HepG2 (cell line): ENCODE results near the gene NCKAP1. TPM values are rescaled to one million over a fixed set of nuclear protein-coding genes. Genes with fewer than 3 reads are reported as not detected.

ENCODE experiments used
- ATAC-seq: fragments of 200-7000 bp; cut with Tn5 transposase; 3 replicates; pipeline ENCODE4 v1.9.1; 2020; ENCODE audit warnings: mild to moderate bottlenecking, moderate library complexity
- BruUV-seq: library from RNA; stranded (reverse); fragments of 400-500 nt; replicated peaks from 2 replicates; lab custom pipeline; 2021; lab: Mats Ljungman, UMichigan
- CTCF ChIA-PET: fragments of 300-600 bp; formaldehyde crosslinking; extraction: SDS; loops from one replicate; lab custom pipeline; 2021; ENCODE audit warnings: low total read pairs, inconsistent platforms, low intra/inter-chr PET ratio; lab: Yijun Ruan, JAX
- POLR2A ChIA-PET: fragments of 350-600 bp; sonication (Branson Sonifier 250); formaldehyde crosslinking; loops from one replicate; lab custom pipeline; 2020; ENCODE audit warnings: antibody characterized with exemption, inconsistent platforms; lab: Yijun Ruan, JAX
- DNase-seq: peaks from one replicate; pipeline ENCODE4 v3.0.0-alpha.2; 2015; ENCODE audit warnings: low spot score
- FAIRE-seq: peaks from 3 replicates; lab custom pipeline; 2011; peaks lifted over from hg19 to GRCh38; lab: Jason Lieb, UNC
- H2AFZ ChIP-seq: one replicate; pipeline ENCODE4 v1.6.1; 2011; ENCODE audit warnings: low read length, inconsistent platforms
- H3K27ac ChIP-seq: fragments of 300-600 bp; 3 replicates; pipeline ENCODE4 v1.8.0; 2011; ENCODE audit warnings: mixed run types, mild to moderate bottlenecking, mixed read lengths, low read length, inconsistent platforms; ENCODE audit not compliant: insufficient read depth; ENCODE audit errors: extremely low read length
- H3K27me3 ChIP-seq, 2 experiments: fragments of 200-600 bp in 1 of 2; 2 replicates in 1 of 2; 3 replicates in 1 of 2; pipeline versions ENCODE4 v1.6.0 to v1.8.0; 2011; ENCODE audit warnings: low read length in 2 of 2, mild to moderate bottlenecking in 2 of 2, moderate library complexity in 2 of 2, inconsistent platforms in 1 of 2; ENCODE audit not compliant: insufficient read depth in 2 of 2, control insufficient read depth in 1 of 2
- H3K36me3 ChIP-seq, 2 experiments: fragments of 200-600 bp in 1 of 2; replicated peaks in 1 of 2; 2 replicates in 1 of 2; 3 replicates in 1 of 2; pipeline versions ENCODE4 v1.5.1 to v1.8.0; 2011; ENCODE audit warnings: low read length in 2 of 2, inconsistent platforms in 1 of 2; ENCODE audit not compliant: insufficient read depth in 2 of 2, control insufficient read depth in 1 of 2
- H3K4me1 ChIP-seq: 2 replicates; pipeline ENCODE4 v1.5.1; 2012; ENCODE audit warnings: low read length, inconsistent platforms; ENCODE audit not compliant: insufficient read depth
- H3K4me2 ChIP-seq: 2 replicates; pipeline ENCODE4 v1.6.0; 2011; ENCODE audit warnings: low read depth, low read length, inconsistent platforms
- H3K4me3 ChIP-seq, 3 experiments: fragments of 200-600 bp in 1 of 3; sonication (generic), shearing (Covaris generic) in 1 of 3; replicated peaks in 1 of 3; 2 replicates each; pipeline ENCODE4 v1.5.1; 2011 to 2016; ENCODE audit warnings: low read length in 3 of 3, inconsistent platforms in 2 of 3, low read depth in 2 of 3, mild to moderate bottlenecking in 2 of 3, control low read depth in 1 of 3, mixed read lengths in 1 of 3; ENCODE audit not compliant: insufficient read depth in 1 of 3
- H3K79me2 ChIP-seq: one replicate; pipeline ENCODE4 v1.6.1; 2011; ENCODE audit warnings: low read length, inconsistent platforms; ENCODE audit not compliant: insufficient read depth
- H3K9ac ChIP-seq: 2 replicates; pipeline ENCODE4 v1.6.0; 2011; ENCODE audit warnings: mild to moderate bottlenecking, low read depth, low read length, inconsistent platforms; ENCODE audit not compliant: insufficient read depth
- H3K9me3 ChIP-seq: 2 replicates; pipeline ENCODE4 v1.5.1; 2012; ENCODE audit warnings: mild to moderate bottlenecking, low read length
- H4K20me1 ChIP-seq: 2 replicates; pipeline ENCODE4 v1.6.0; 2011; ENCODE audit warnings: inconsistent platforms, mild to moderate bottlenecking, low read length, moderate library complexity; ENCODE audit not compliant: insufficient read depth
- CREB1 ChIP-seq, 2 experiments: fragments of 450-650 bp in 1 of 2; IDR thresholded peaks; 2 replicates each; pipeline ENCODE4 v1.6.1; 2016 to 2017; ENCODE audit warnings: control low read depth in 1 of 2, mild to moderate bottlenecking in 1 of 2, missing compliant biosample characterization in 1 of 2, missing genetic modification characterization in 1 of 2
- ETV5 ChIP-seq: IDR thresholded peaks from 2 replicates; pipeline ENCODE4 v1.6.1; 2018; ENCODE audit warnings: missing biosample characterization, missing genetic modification reagents, inconsistent platforms, borderline replicate concordance
- FOXC1 ChIP-seq: sonication (generic); formaldehyde crosslinking; IDR thresholded peaks from 2 replicates; pipeline ENCODE4 v1.8.0; 2022; ENCODE audit warnings: mild to moderate bottlenecking, missing genetic modification reagents, borderline replicate concordance
- MEIS2 ChIP-seq: sonication (generic); formaldehyde crosslinking; IDR thresholded peaks from 2 replicates; pipeline ENCODE4 v1.9.0; 2021; ENCODE audit warnings: mild to moderate bottlenecking, missing genetic modification reagents
- MLXIP ChIP-seq: sonication (generic); formaldehyde crosslinking; IDR thresholded peaks from 2 replicates; pipeline ENCODE4 v1.9.0; 2021; ENCODE audit warnings: missing genetic modification reagents, borderline replicate concordance
- PCBP2 ChIP-seq: fragments of 200-400 bp; formaldehyde crosslinking; optimal IDR thresholded peaks from 2 replicates; pipeline ENCODE3; 2018; ENCODE audit warnings: low read length, low read depth; ENCODE audit not compliant: poor library complexity, severe bottlenecking
- REPIN1 ChIP-seq: sonication (generic); formaldehyde crosslinking; IDR thresholded peaks from 2 replicates; pipeline ENCODE4 v1.8.0; 2022; ENCODE audit warnings: missing genetic modification reagents, low read depth, mild to moderate bottlenecking, borderline replicate concordance
- REXO4 ChIP-seq: sonication (generic); formaldehyde crosslinking; IDR thresholded peaks from 2 replicates; pipeline ENCODE4 v1.8.0; 2022; ENCODE audit warnings: missing genetic modification reagents, mild to moderate bottlenecking, borderline replicate concordance
- TSC22D2 ChIP-seq: sonication (generic); formaldehyde crosslinking; IDR thresholded peaks from 2 replicates; pipeline ENCODE4 v1.5.1; 2020; ENCODE audit warnings: missing genetic modification reagents, mild to moderate bottlenecking, borderline replicate concordance
- ZBTB33 ChIP-seq: sonication (generic); formaldehyde crosslinking; IDR thresholded peaks from 2 replicates; pipeline ENCODE4 v1.4.0; 2020; ENCODE audit warnings: missing genetic modification reagents
- ZC3H4 ChIP-seq: sonication (generic); formaldehyde crosslinking; IDR thresholded peaks from 2 replicates; pipeline ENCODE4 v1.4.0; 2020; ENCODE audit warnings: missing genetic modification reagents, borderline replicate concordance
- ZIK1 ChIP-seq: sonication (generic); formaldehyde crosslinking; IDR thresholded peaks from 2 replicates; pipeline ENCODE4 v1.5.0; 2020; ENCODE audit warnings: mild to moderate bottlenecking, low read depth, missing genetic modification reagents, borderline replicate concordance
- ZNF350 ChIP-seq: sonication (generic); formaldehyde crosslinking; IDR thresholded peaks from 2 replicates; pipeline ENCODE4 v1.4.0; 2020; ENCODE audit warnings: mild to moderate bottlenecking, low read depth, missing genetic modification reagents, borderline replicate concordance
- ZNF549 ChIP-seq: sonication (generic); formaldehyde crosslinking; IDR thresholded peaks from 2 replicates; pipeline ENCODE4 v1.5.0; 2020; ENCODE audit warnings: missing genetic modification reagents
- ZNF644 ChIP-seq: IDR thresholded peaks from 2 replicates; pipeline ENCODE4 v1.6.1; 2016; ENCODE audit warnings: low read depth
- ZNF816 ChIP-seq: sonication (generic); formaldehyde crosslinking; IDR thresholded peaks from 2 replicates; pipeline ENCODE4 v1.8.0; 2022; ENCODE audit warnings: missing genetic modification reagents, mild to moderate bottlenecking, borderline replicate concordance
- ZSCAN31 ChIP-seq: sonication (generic); formaldehyde crosslinking; IDR thresholded peaks from 2 replicates; pipeline ENCODE4 v1.5.0; 2020; ENCODE audit warnings: low read depth, mild to moderate bottlenecking, missing genetic modification reagents
- WGBS: methylation state at CpG from one replicate; pipeline ENCODE4 v1.1.6; 2017; ENCODE audit warnings: low lambda C conversion rate; 5-methylcytosine and 5-hydroxymethylcytosine counted together
- in situ Hi-C: cut with HindIII; loops from 2 replicates; pipeline ENCODE4 v1.10.0; 2017; ENCODE audit warnings: low pct_unique_long_range_greater_than_20kb; ENCODE audit not compliant: extremely low pct_ligation_motif_present
- intact Hi-C: fragments of 100-400 bp; cut with micrococcal nuclease; formaldehyde crosslinking; loops from one replicate; pipeline ENCODE4 v1.10.0; 2022; ENCODE audit not compliant: unreplicated experiment
- polyA plus RNA-seq, 8 experiments: library from polyadenylated mRNA; depleted of rRNA in 3 of 8; stranded (reverse) in 7 of 8; unstranded in 1 of 8; fragments of >200 nt; fragmentation: Illumina TruSeq in 4 of 8; extraction: Trizol in 4 of 8; gene quantifications; 2 replicates each; pipeline versions ENCODE4 v1.2.1 to v1.2.3, GENCODE V29; 2011 to 2016; ENCODE audit warnings: low read depth in 4 of 8, missing spikeins in 1 of 8, mixed read lengths in 1 of 8; ENCODE audit not compliant: insufficient read depth in 1 of 8
- total RNA-seq, 5 experiments: library from RNA; depleted of rRNA; stranded (reverse); fragments of >200 nt; fragmentation: Illumina TruSeq; extraction: Trizol; gene quantifications; 2 replicates each; pipeline ENCODE4 v1.2.3, GENCODE V29; 2016; ENCODE audit warnings: low read depth in 1 of 5

The NCKAP1 gene
- total and polyA plus RNA-seq, 2 of the 13 experiments (the other 11 are each of a cell fraction or from before 2014, with no cell fraction given), result 72.1 to 96.3 TPM

GRCh38 chr2:183070942-183071844 is 32.9 kb upstream of the NCKAP1 start:
- no TSS peak for BruUV-seq
- Histone ChIP-seq H3K4me3 (peak overlapping the region in 1 of 3 experiments; percentile 44; a peak in 2 of 6 replicates), H3K4me2 (peak overlapping the region; percentile 67), H3K36me3 (no peaks in the 10 kb centered on the region), H3K9me3 (peaks cover 7% of the 10 kb centered on the region; the same call in 1 of the 2 replicates), H2AFZ (peak overlapping the region; percentile 39), H3K27ac (no peak overlapping the region), H4K20me1 (no peaks in the 10 kb centered on the region), H3K27me3 (peaks cover 0 to 26% of the 10 kb centered on the region in 2 experiments; a peak in 2 of 5 replicates), H3K79me2 (no peaks in the 10 kb centered on the region), H3K9ac (no peak overlapping the region), H3K4me1 (peaks cover 6% of the 10 kb centered on the region; the same call in 1 of the 2 replicates)
- peak; percentile 67 for DNase-seq
- peak; percentile 68 for FAIRE-seq
- peak; percentile 96 for ATAC-seq
- WGBS, result 45% methylated on average over 31 of the region's 34 CpGs
- in situ Hi-C loops (no loop called here), intact Hi-C loops (loop anchor here (2.0 kb wide), 1 partner anchor 178 kb away; no protein-coding TSS in a partner anchor)
- POLR2A ChIA-PET, result no interaction called here
- CTCF ChIA-PET, result no interaction called here
- TF ChIP-seq ZNF350 (CRISPR knock-in tag), result peak; percentile 20; the same call in 1 of the 2 replicates
- TF ChIP-seq ZNF816 (CRISPR knock-in tag), result no peak
- TF ChIP-seq ZSCAN31 (CRISPR knock-in tag), result no peak
- 0 out of 2 replicates have a peak, but pooled peaks have one; percentile 52 for TF ChIP-seq TSC22D2
- no peak for TF ChIP-seq ZNF644 (CRISPR knock-in tag)
- no peak for TF ChIP-seq FOXC1 (CRISPR knock-in tag)
- no peak for TF ChIP-seq CREB1 (IDR thresholded peaks at IDR 0.05)
- TF ChIP-seq CREB1 (CRISPR knock-in tag; IDR thresholded peaks at IDR 0.05), result no peak
- no peak for TF ChIP-seq ZC3H4 (CRISPR knock-in tag)
- TF ChIP-seq MLXIP, result no peak
- no peak for TF ChIP-seq ZNF549
- no peak for TF ChIP-seq PCBP2
- TF ChIP-seq REXO4 (CRISPR knock-in tag), result no peak
- 0 out of 2 replicates have a peak, but pooled peaks have one; percentile 14 for TF ChIP-seq ETV5 (CRISPR knock-in tag)
- no peak; the same call in 1 of the 2 replicates for TF ChIP-seq MEIS2 (CRISPR knock-in tag)
- TF ChIP-seq REPIN1 (CRISPR knock-in tag), result peak; percentile 72; the same call in 1 of the 2 replicates
- peak; percentile 39; the same call in 1 of the 2 replicates for TF ChIP-seq ZBTB33
- no peak for TF ChIP-seq ZIK1 (CRISPR knock-in tag)
